Activated naive CD4-positive, alpha-beta T cell treated with anti-CD3 and anti-CD28 coated beads, Interleukin-2, amount 50 U/mL, for 16 hours (primary cell): ENCODE results near the gene LRIT2.
"Not testable (repeated sequence)": the region's sequence is repeated elsewhere in the genome, so short reads cannot be mapped to it uniquely, and the experiment has no call there.

Experiments used
- DNase-seq: peaks from one replicate; pipeline ENCODE4 v3.0.0-alpha.2; 2020

The LRIT2 gene

GRCh38 chr10:84180386-84180785 lies 45.0 kb downstream of the LRIT2 start:
- DNase-seq = not testable (repeated sequence)

GRCh38 chr10:84179059-84179710 lies 46.2 kb downstream of the LRIT2 start:
- DNase-seq = no peak

GRCh38 chr10:84178160-84178609 lies 47.2 kb downstream of the LRIT2 start:
- DNase-seq = no peak

GRCh38 chr10:84177541-84178141 lies 47.7 kb downstream of the LRIT2 start:
- DNase-seq = no peak

- no peak for DNase-seq
These were observed 48.4 kb downstream of the LRIT2 start for GRCh38 chr10:84176836-84177474.

GRCh38 chr10:84176351-84176750 lies 49.0 kb downstream of the LRIT2 start:
- no peak for DNase-seq

GRCh38 chr10:84175436-84175835 lies 49.9 kb downstream of the LRIT2 start:
- no peak for DNase-seq

GRCh38 chr10:84173501-84173929 lies 51.8 kb downstream of the LRIT2 start, which contains the start of gene GPR15LG:
TSS of gene GPR15LG (plus strand) at chr10:84173801. CDS start at chr10:84173852, 51 bp downstream.
- DNase-seq = no peak

- DNase-seq = no peak
These were observed 52.6 kb downstream of the LRIT2 start for GRCh38 chr10:84172467-84173356.

- not testable (repeated sequence) for DNase-seq
These were observed 53.5 kb downstream of the LRIT2 start for GRCh38 chr10:84171700-84172466.

- DNase-seq = not testable (repeated sequence)
These were observed 54.1 kb downstream of the LRIT2 start for GRCh38 chr10:84171237-84171636.
